Measurements from ENCODE around the gene PNMT.
"Not testable (repeated sequence)": the region's sequence is repeated elsewhere in the genome, so short reads cannot be mapped to it uniquely, and the experiment has no call there.

The PNMT gene

GRCh38 chr17:39694593-39694992 lies 26.3 kb downstream of the PNMT start:
- no peak for DNase-seq

- DNase-seq = no peak
Observed at GRCh38 chr17:39695089-39695474, 26.8 kb downstream of the PNMT start.

GRCh38 chr17:39696731-39697130 lies 28.5 kb downstream of the PNMT start:
- no peak for DNase-seq

- no peak for DNase-seq
Observed at GRCh38 chr17:39697961-39698360, 29.7 kb downstream of the PNMT start.

- not testable (repeated sequence) for DNase-seq
Observed at GRCh38 chr17:39699157-39699817, 31.0 kb downstream of the PNMT start.

GRCh38 chr17:39699818-39700147 lies 31.5 kb downstream of the PNMT start, which contains the start of gene ERBB2:
ERBB2 (plus strand) TSS chr17:39700064; CDS start chr17:39700239, 175 bp downstream.
- DNase-seq = no peak

- DNase-seq = no peak
Observed at GRCh38 chr17:39700148-39700987, 32.1 kb downstream of the PNMT start.

- DNase-seq = no peak
Observed at GRCh38 chr17:39701012-39701783, 32.9 kb downstream of the PNMT start.

- no peak for DNase-seq
Observed at GRCh38 chr17:39701784-39702422, 33.6 kb downstream of the PNMT start.

GRCh38 chr17:39702901-39703893 lies 34.9 kb downstream of the PNMT start:
- no peak for DNase-seq

- DNase-seq = no peak
Observed at GRCh38 chr17:39703913-39704312, 35.7 kb downstream of the PNMT start.

GRCh38 chr17:39704821-39705551 lies 36.7 kb downstream of the PNMT start:
- DNase-seq = no peak

GRCh38 chr17:39705786-39706348 lies 37.6 kb downstream of the PNMT start:
- no peak for DNase-seq

GRCh38 chr17:39706383-39706782 lies 38.1 kb downstream of the PNMT start:
- DNase-seq = no peak

- DNase-seq = no peak
Observed at GRCh38 chr17:39706921-39707337, 38.7 kb downstream of the PNMT start.

- no peak for DNase-seq
Observed at GRCh38 chr17:39709319-39709997, 41.2 kb downstream of the PNMT start.

- no peak for DNase-seq
Observed at GRCh38 chr17:39709998-39710964, 42.0 kb downstream of the PNMT start.

GRCh38 chr17:39711071-39711470 lies 42.8 kb downstream of the PNMT start:
- not testable (repeated sequence) for DNase-seq

- no peak for DNase-seq
Observed at GRCh38 chr17:39711851-39712250, 43.6 kb downstream of the PNMT start.

Measured in stimulated activated CD4-positive, alpha-beta T cell treated with anti-CD3 and anti-CD28 coated beads, Interleukin-4, amount 100 ng/mL, for 24 hours (primary cell).